HEK293 (cell line): ENCODE data around the gene PLEKHG2.

ENCODE experiments used
- ATF2 ChIP-seq: fragments of 450-650 bp; formaldehyde crosslinking; IDR thresholded peaks from 2 replicates; pipeline ENCODE4 v1.5.1; 2016; ENCODE audit warnings: missing biosample characterization, missing genetic modification characterization, low read depth
- BCL11A ChIP-seq: fragments of 450-650 bp; formaldehyde crosslinking; IDR thresholded peaks from 2 replicates; pipeline ENCODE4 v1.5.1; 2016; ENCODE audit warnings: low read depth, missing biosample characterization, missing genetic modification characterization
- GLIS2 ChIP-seq: fragments of 450-650 bp; formaldehyde crosslinking; IDR thresholded peaks from 2 replicates; pipeline ENCODE4 v1.5.1; 2016; ENCODE audit warnings: missing biosample characterization, missing genetic modification characterization
- KLF16 ChIP-seq: fragments of 450-650 bp; formaldehyde crosslinking; IDR thresholded peaks from 2 replicates; pipeline ENCODE4 v1.5.1; 2017; ENCODE audit warnings: missing biosample characterization, missing genetic modification characterization
- KLF17 ChIP-seq: fragments of 450-650 bp; formaldehyde crosslinking; IDR thresholded peaks from 2 replicates; pipeline ENCODE4 v1.5.1; 2016; ENCODE audit warnings: missing biosample characterization, missing genetic modification characterization
- KLF9 ChIP-seq: fragments of 450-650 bp; formaldehyde crosslinking; IDR thresholded peaks from 2 replicates; pipeline ENCODE4 v1.5.1; 2016; ENCODE audit warnings: missing biosample characterization, missing genetic modification characterization, low read depth
- PBX3 ChIP-seq: sonication (generic); formaldehyde crosslinking; IDR thresholded peaks from 2 replicates; pipeline ENCODE4 v1.8.1; 2022; ENCODE audit warnings: mild to moderate bottlenecking, moderate library complexity, missing genetic modification reagents
- PRDM4 ChIP-seq: fragments of 450-650 bp; formaldehyde crosslinking; IDR thresholded peaks from 2 replicates; pipeline ENCODE4 v1.5.1; 2017; ENCODE audit warnings: missing biosample characterization, missing genetic modification characterization
- TCF7L2 ChIP-seq: IDR thresholded peaks from 2 replicates; pipeline ENCODE4 v1.6.1; 2011; ENCODE audit warnings: low read depth, mild to moderate bottlenecking, inconsistent platforms, low read length, moderate library complexity, borderline replicate concordance
- YY1 ChIP-seq: fragments of 450-650 bp; formaldehyde crosslinking; IDR thresholded peaks from 2 replicates; pipeline ENCODE4 v1.5.1; 2018; ENCODE audit warnings: missing biosample characterization, missing genetic modification characterization
- ZBTB44 ChIP-seq: fragments of 450-650 bp; IDR thresholded peaks from 2 replicates; pipeline ENCODE4 v1.5.1; 2018; ENCODE audit warnings: missing biosample characterization, mild to moderate bottlenecking, missing genetic modification characterization
- ZBTB8A ChIP-seq: fragments of 450-650 bp; formaldehyde crosslinking; IDR thresholded peaks from 2 replicates; pipeline ENCODE4 v1.5.1; 2016; ENCODE audit warnings: missing biosample characterization, missing genetic modification characterization
- ZEB2 ChIP-seq: fragments of 450-650 bp; formaldehyde crosslinking; IDR thresholded peaks from 2 replicates; pipeline ENCODE4 v1.5.1; 2016; ENCODE audit warnings: missing biosample characterization, missing genetic modification characterization
- ZNF133 ChIP-seq: fragments of 450-650 bp; formaldehyde crosslinking; IDR thresholded peaks from 2 replicates; pipeline ENCODE4 v1.5.1; 2016; ENCODE audit warnings: missing biosample characterization, missing genetic modification characterization
- ZNF184 ChIP-seq: fragments of 450-650 bp; IDR thresholded peaks from 2 replicates; pipeline ENCODE4 v1.5.1; 2018; ENCODE audit warnings: missing biosample characterization, mild to moderate bottlenecking, missing genetic modification characterization
- ZNF248 ChIP-seq: fragments of 450-650 bp; formaldehyde crosslinking; IDR thresholded peaks from 2 replicates; pipeline ENCODE4 v1.5.1; 2017; ENCODE audit warnings: missing biosample characterization, missing genetic modification characterization
- ZNF302 ChIP-seq: fragments of 450-650 bp; formaldehyde crosslinking; IDR thresholded peaks from 2 replicates; pipeline ENCODE4 v1.5.1; 2016; ENCODE audit warnings: missing biosample characterization, missing genetic modification characterization, low read depth
- ZNF341 ChIP-seq: fragments of 450-650 bp; formaldehyde crosslinking; IDR thresholded peaks from 2 replicates; pipeline ENCODE4; 2016; ENCODE audit warnings: low read depth, missing biosample characterization, missing genetic modification characterization
- ZNF426 ChIP-seq: fragments of 450-650 bp; formaldehyde crosslinking; IDR thresholded peaks from 2 replicates; pipeline ENCODE4 v1.5.1; 2017; ENCODE audit warnings: missing biosample characterization, missing genetic modification characterization, mild to moderate bottlenecking, inconsistent platforms, moderate library complexity
- ZNF48 ChIP-seq: fragments of 450-650 bp; formaldehyde crosslinking; IDR thresholded peaks from 2 replicates; pipeline ENCODE4 v1.5.1; 2016; ENCODE audit warnings: missing biosample characterization, missing genetic modification characterization
- ZNF555 ChIP-seq: fragments of 450-650 bp; formaldehyde crosslinking; conservative IDR thresholded peaks from 2 replicates; pipeline ENCODE4 v1.5.1; 2017; ENCODE audit warnings: missing biosample characterization, mild to moderate bottlenecking, missing genetic modification characterization, inconsistent platforms
- ZNF558 ChIP-seq: fragments of 450-650 bp; formaldehyde crosslinking; IDR thresholded peaks from 2 replicates; pipeline ENCODE4 v1.5.1; 2016; ENCODE audit warnings: missing biosample characterization, missing genetic modification characterization
- ZNF580 ChIP-seq: fragments of 450-650 bp; formaldehyde crosslinking; IDR thresholded peaks from 2 replicates; pipeline ENCODE4 v1.5.1; 2016; ENCODE audit warnings: missing biosample characterization, missing genetic modification characterization
- ZNF692 ChIP-seq: fragments of 450-650 bp; formaldehyde crosslinking; IDR thresholded peaks from 2 replicates; pipeline ENCODE4 v1.5.1; 2016; ENCODE audit warnings: missing biosample characterization, missing genetic modification characterization
- ZNF768 ChIP-seq: fragments of 450-650 bp; formaldehyde crosslinking; IDR thresholded peaks from 2 replicates; pipeline ENCODE4 v1.5.1; 2018; ENCODE audit warnings: missing biosample characterization, mild to moderate bottlenecking, missing genetic modification characterization
- ZNF791 ChIP-seq: fragments of 450-650 bp; formaldehyde crosslinking; IDR thresholded peaks from 2 replicates; pipeline ENCODE4 v1.5.1; 2016; ENCODE audit warnings: missing biosample characterization, missing genetic modification characterization
- ZNF843 ChIP-seq: fragments of 450-650 bp; formaldehyde crosslinking; IDR thresholded peaks from 2 replicates; pipeline ENCODE4 v1.5.1; 2016; ENCODE audit warnings: missing biosample characterization, missing genetic modification characterization
- ZSCAN16 ChIP-seq: fragments of 450-650 bp; formaldehyde crosslinking; IDR thresholded peaks from 2 replicates; pipeline ENCODE4 v1.5.1; 2016; ENCODE audit warnings: missing biosample characterization, missing genetic modification characterization

Gene PLEKHG2

GRCh38 chr19:39412100-39412866 lies at the start of gene PLEKHG2 (continued):
- TF ChIP-seq ZNF692 (peak; percentile 93), PBX3 (no peak), TCF7L2 (no peak), YY1 (tag by site-specific recombination) (peak; percentile 72; the same call in 1 of the 2 replicates), ZNF48 (tag by site-specific recombination) (no peak), ZBTB44 (tag by site-specific recombination) (peak; percentile 92), ZNF341 (tag by site-specific recombination) (peak; percentile 81), ZNF133 (tag by site-specific recombination) (no peak), BCL11A (tag by site-specific recombination) (peak; percentile 99), ATF2 (tag by site-specific recombination) (peak; percentile 75), ZNF426 (tag by site-specific recombination) (no peak), KLF17 (peak; percentile 88), KLF9 (peak; percentile 96), PRDM4 (tag by site-specific recombination) (peak; percentile 80), ZNF768 (no peak; the same call in 1 of the 2 replicates), ZNF248 (tag by site-specific recombination) (no peak), ZNF184 (peak; percentile 99), ZNF302 (tag by site-specific recombination) (no peak), ZSCAN16 (0 out of 2 replicates have a peak, but pooled peaks have one; percentile 81), KLF16 (tag by site-specific recombination) (peak; percentile 98), ZBTB8A (tag by site-specific recombination) (peak; percentile 82), ZNF791 (tag by site-specific recombination) (no peak), ZNF580 (tag by site-specific recombination) (peak; percentile 99), ZNF555 (tag by site-specific recombination) (no peak), ZNF558 (peak; percentile 95), ZEB2 (tag by site-specific recombination) (peak; percentile 97), ZNF843 (tag by site-specific recombination) (peak; percentile 79), GLIS2 (tag by site-specific recombination) (peak; percentile 100)
